DMS 273 treated with DMSO at 0.1 percent for 48 hours (cell line): Measurements from ENCODE around the gene ZBTB2.
"Not testable (repeated sequence)": the region's sequence is repeated elsewhere in the genome, so short reads cannot be mapped to it uniquely, and the experiment has no call there.

Source experiments
- DNase-seq: peaks from one replicate; lab custom pipeline; 2025; lab: John Stamatoyannopoulos, UW

Gene ZBTB2

GRCh38 chr6:151372164-151372563 lies 19.2 kb downstream of the ZBTB2 start:
- DNase-seq, result no peak

- no peak for DNase-seq
These were observed 20.8 kb downstream of the ZBTB2 start for GRCh38 chr6:151370509-151371078.

GRCh38 chr6:151365233-151365632 lies 26.1 kb downstream of the ZBTB2 start:
- no peak for DNase-seq

- no peak for DNase-seq
These were observed 31.9 kb downstream of the ZBTB2 start for GRCh38 chr6:151359486-151359885.

- DNase-seq, result no peak
These were observed 32.9 kb downstream of the ZBTB2 start for GRCh38 chr6:151358475-151358874.

GRCh38 chr6:151357758-151358436 lies 33.5 kb downstream of the ZBTB2 start:
- no peak for DNase-seq

- DNase-seq, result not testable (repeated sequence)
These were observed 34.4 kb downstream of the ZBTB2 start for GRCh38 chr6:151356983-151357382.

- DNase-seq, result no peak
These were observed 37.6 kb downstream of the ZBTB2 start for GRCh38 chr6:151353795-151354194.

- DNase-seq, result no peak
These were observed 38.7 kb downstream of the ZBTB2 start for GRCh38 chr6:151352410-151353396.

- no peak for DNase-seq
These were observed 39.6 kb downstream of the ZBTB2 start for GRCh38 chr6:151351731-151352130.

- DNase-seq, result no peak
These were observed 40.1 kb downstream of the ZBTB2 start for GRCh38 chr6:151351146-151351700.

GRCh38 chr6:151350442-151351145 lies 40.8 kb downstream of the ZBTB2 start:
- DNase-seq, result no peak

- DNase-seq, result peak; percentile 99
These were observed 41.6 kb downstream of the ZBTB2 start for GRCh38 chr6:151349651-151350270.

- not testable (repeated sequence) for DNase-seq
These were observed 48.6 kb downstream of the ZBTB2 start for GRCh38 chr6:151342750-151343149.

GRCh38 chr6:151341476-151342195 lies 49.7 kb downstream of the ZBTB2 start:
- DNase-seq, result no peak

GRCh38 chr6:151340219-151340978 lies 51.0 kb downstream of the ZBTB2 start:
- no peak for DNase-seq

- no peak for DNase-seq
These were observed 52.0 kb downstream of the ZBTB2 start for GRCh38 chr6:151339369-151339768.

- DNase-seq, result no peak
These were observed 52.6 kb downstream of the ZBTB2 start for GRCh38 chr6:151338651-151339200.

- DNase-seq, result no peak
These were observed 55.4 kb downstream of the ZBTB2 start for GRCh38 chr6:151335930-151336329.
